Measurements from ENCODE around the gene GREB1L. TPM values are rescaled to one million over a fixed set of nuclear protein-coding genes. Genes with fewer than 3 reads are reported as not detected.

GREB1L gene
- total and polyA plus RNA-seq, 2 of the 13 experiments (the other 11 are each of a cell fraction or from before 2014, with no cell fraction given): 0.17 to 0.66 TPM

- TF ChIP-seq, protein P1, sequence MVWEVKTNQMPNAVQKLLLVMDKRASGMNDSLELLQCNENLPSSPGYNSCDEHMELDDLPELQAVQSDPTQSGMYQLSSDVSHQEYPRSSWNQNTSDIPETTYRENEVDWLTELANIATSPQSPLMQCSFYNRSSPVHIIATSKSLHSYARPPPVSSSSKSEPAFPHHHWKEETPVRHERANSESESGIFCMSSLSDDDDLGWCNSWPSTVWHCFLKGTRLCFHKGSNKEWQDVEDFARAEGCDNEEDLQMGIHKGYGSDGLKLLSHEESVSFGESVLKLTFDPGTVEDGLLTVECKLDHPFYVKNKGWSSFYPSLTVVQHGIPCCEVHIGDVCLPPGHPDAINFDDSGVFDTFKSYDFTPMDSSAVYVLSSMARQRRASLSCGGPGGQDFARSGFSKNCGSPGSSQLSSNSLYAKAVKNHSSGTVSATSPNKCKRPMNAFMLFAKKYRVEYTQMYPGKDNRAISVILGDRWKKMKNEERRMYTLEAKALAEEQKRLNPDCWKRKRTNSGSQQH (CRISPR knock-in tag; IDR thresholded peaks at IDR 0.05; ENCODE audit: low read depth): no peak
- TF ChIP-seq ZBTB26 (CRISPR knock-in tag; IDR thresholded peaks at IDR 0.05; ENCODE audit: borderline replicate concordance): no peak
- TF ChIP-seq, protein P2, sequence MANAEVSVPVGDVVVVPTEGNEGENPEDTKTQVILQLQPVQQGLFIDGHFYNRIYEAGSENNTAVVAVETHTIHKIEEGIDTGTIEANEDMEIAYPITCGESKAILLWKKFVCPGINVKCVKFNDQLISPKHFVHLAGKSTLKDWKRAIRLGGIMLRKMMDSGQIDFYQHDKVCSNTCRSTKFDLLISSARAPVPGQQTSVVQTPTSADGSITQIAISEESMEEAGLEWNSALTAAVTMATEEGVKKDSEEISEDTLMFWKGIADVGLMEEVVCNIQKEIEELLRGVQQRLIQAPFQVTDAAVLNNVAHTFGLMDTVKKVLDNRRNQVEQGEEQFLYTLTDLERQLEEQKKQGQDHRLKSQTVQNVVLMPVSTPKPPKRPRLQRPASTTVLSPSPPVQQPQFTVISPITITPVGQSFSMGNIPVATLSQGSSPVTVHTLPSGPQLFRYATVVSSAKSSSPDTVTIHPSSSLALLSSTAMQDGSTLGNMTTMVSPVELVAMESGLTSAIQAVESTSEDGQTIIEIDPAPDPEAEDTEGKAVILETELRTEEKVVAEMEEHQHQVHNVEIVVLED (CRISPR knock-in tag; IDR thresholded peaks at IDR 0.05; ENCODE audit: borderline replicate concordance): no peak
These were observed 199.6 kb downstream of the GREB1L start (continued) for GRCh38 chr18:21441670-21442069.

GRCh38 chr18:21443776-21444464 is 201.9 kb downstream of the GREB1L start:
- no peak for FAIRE-seq

More at GRCh38 chr18:21443776-21444464, 201.9 kb downstream of the GREB1L start:
- no TSS peak for BruUV-seq (replicated peaks)
- no peak for TF ChIP-seq RORA (CRISPR knock-in tag; IDR thresholded peaks at IDR 0.05)
- TF ChIP-seq KAT8 (CRISPR knock-in tag; IDR thresholded peaks at IDR 0.05): no peak
- TF ChIP-seq JDP2 (CRISPR knock-in tag; IDR thresholded peaks at IDR 0.05; ENCODE audit: borderline replicate concordance): no peak
- no peak for TF ChIP-seq MATR3 (CRISPR knock-in tag; IDR thresholded peaks at IDR 0.05)
- TF ChIP-seq, protein P3, sequence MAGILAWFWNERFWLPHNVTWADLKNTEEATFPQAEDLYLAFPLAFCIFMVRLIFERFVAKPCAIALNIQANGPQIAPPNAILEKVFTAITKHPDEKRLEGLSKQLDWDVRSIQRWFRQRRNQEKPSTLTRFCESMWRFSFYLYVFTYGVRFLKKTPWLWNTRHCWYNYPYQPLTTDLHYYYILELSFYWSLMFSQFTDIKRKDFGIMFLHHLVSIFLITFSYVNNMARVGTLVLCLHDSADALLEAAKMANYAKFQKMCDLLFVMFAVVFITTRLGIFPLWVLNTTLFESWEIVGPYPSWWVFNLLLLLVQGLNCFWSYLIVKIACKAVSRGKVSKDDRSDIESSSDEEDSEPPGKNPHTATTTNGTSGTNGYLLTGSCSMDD (CRISPR knock-in tag; IDR thresholded peaks at IDR 0.05): no peak
- no peak for TF ChIP-seq BORCS8-MEF2B (CRISPR knock-in tag; IDR thresholded peaks at IDR 0.05)
- TF ChIP-seq TCF7L2 (IDR thresholded peaks at IDR 0.05; ENCODE audit: low read depth, low read length): no peak
- no peak for TF ChIP-seq NCOA5 (CRISPR knock-in tag; IDR thresholded peaks at IDR 0.05)
- 41% methylated on average over 9 of the region's 9 CpGs for WGBS (ENCODE audit: low lambda C conversion rate)
- DNase-seq (ENCODE audit: low spot score) (no peak), ATAC-seq (no peak)
- Histone ChIP-seq H3K4me2 (ENCODE audit: low read depth, low read length) (no peak overlapping the region), H3K9me3 (ENCODE audit: low read length) (no peaks in the 10 kb centered on the region), H4K20me1 (ENCODE audit: insufficient read depth, low read length) (no peaks in the 10 kb centered on the region), H2AFZ (ENCODE audit: low read length) (no peak overlapping the region), H3K4me3 (replicated peaks in 1 of 3; ENCODE audit: insufficient read depth in 1 of 3, low read depth in 2 of 3, low read length in 3 of 3) (no peak overlapping the region), H3K27ac (ENCODE audit: extremely low read length, insufficient read depth, low read length) (no peak overlapping the region), H3K9ac (ENCODE audit: insufficient read depth, low read depth, low read length) (no peak overlapping the region), H3K79me2 (ENCODE audit: insufficient read depth, low read length) (no peaks in the 10 kb centered on the region), H3K4me1 (ENCODE audit: insufficient read depth, low read length) (peaks cover 6% of the 10 kb centered on the region; the same call in 1 of the 2 replicates), H3K27me3 (ENCODE audit: control insufficient read depth in 1 of 2, insufficient read depth in 2 of 2, low read length in 2 of 2) (no peaks in the 10 kb centered on the region), H3K36me3 (replicated peaks in 1 of 2; ENCODE audit: control insufficient read depth in 1 of 2, insufficient read depth in 2 of 2, low read length in 2 of 2) (no peaks in the 10 kb centered on the region)
- ChIA-PET POLR2A (no interaction called here), CTCF (ENCODE audit: low intra/inter-chr PET ratio, low total read pairs) (interaction anchor here (1.3 to 4.7 kb wide), 2 partner anchors 202 to 249 kb away, joined by 5 to 70 read pairs; partner anchors contain the start of gene GREB1L)
- in situ Hi-C loops (cut with HindIII; ENCODE audit: extremely low pct_ligation_motif_present, low pct_unique_long_range_greater_than_20kb): no loop called here
- intact Hi-C loops (cut with micrococcal nuclease; ENCODE audit: unreplicated experiment): loop anchor here (1.0 kb wide), 1 partner anchor 249 kb away; no protein-coding TSS in a partner anchor

Data from HepG2 (cell line).